OCI-LY1 (cell line): ENCODE results near the gene C11orf52.

Experiments used
- EZH2 ChIP-seq: fragments of 200-600 bp; sonication (generic), shearing (Covaris generic); IDR thresholded peaks from 2 replicates; pipeline ENCODE4 v1.8.0; 2017; ENCODE audit warnings: borderline replicate concordance, mixed run types, mild to moderate bottlenecking, antibody characterized with exemption, low read length, moderate library complexity, mixed read lengths
- TF ChIP-seq, protein P1 (sequence below): fragments of 200-600 bp; sonication (generic), shearing (Covaris generic); IDR thresholded peaks from 2 replicates; pipeline ENCODE4 v1.5.1; 2017; ENCODE audit warnings: mild to moderate bottlenecking, antibody characterized with exemption, low read length, moderate library complexity, mixed read lengths

DNA sequence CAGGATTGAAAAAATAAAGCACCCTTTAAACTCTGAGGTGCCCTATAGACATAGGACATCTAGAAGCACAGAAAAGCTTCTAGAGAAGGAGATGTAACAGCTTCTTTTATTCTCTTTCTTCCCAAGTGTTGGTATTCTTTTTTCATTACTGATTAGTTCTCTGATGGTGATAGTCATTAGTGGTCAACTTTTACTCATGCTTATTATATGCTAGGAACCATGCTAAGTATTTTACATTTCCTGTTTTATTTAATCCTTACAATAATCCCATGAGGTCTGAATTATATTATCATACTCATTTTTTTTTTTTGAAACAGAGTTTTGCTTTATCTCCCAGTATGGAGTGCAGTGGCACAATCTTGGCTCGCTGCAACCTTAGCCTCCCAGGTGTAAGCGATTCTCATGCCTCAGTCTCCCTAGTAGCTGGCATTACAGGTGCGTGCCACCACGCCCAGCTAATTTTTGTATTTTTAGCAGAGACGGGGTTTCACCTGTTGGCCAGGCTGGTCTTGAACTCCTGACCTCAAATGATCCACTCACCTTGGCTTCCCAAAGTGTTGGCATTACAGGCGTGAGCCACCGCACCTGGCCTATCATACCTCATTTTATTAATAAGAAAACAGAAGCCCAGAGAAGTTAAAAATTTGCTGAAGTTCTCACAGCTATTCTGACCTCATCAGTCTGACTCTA is 3.0 kb downstream of the C11orf52 start:
- TF ChIP-seq, protein P1, sequence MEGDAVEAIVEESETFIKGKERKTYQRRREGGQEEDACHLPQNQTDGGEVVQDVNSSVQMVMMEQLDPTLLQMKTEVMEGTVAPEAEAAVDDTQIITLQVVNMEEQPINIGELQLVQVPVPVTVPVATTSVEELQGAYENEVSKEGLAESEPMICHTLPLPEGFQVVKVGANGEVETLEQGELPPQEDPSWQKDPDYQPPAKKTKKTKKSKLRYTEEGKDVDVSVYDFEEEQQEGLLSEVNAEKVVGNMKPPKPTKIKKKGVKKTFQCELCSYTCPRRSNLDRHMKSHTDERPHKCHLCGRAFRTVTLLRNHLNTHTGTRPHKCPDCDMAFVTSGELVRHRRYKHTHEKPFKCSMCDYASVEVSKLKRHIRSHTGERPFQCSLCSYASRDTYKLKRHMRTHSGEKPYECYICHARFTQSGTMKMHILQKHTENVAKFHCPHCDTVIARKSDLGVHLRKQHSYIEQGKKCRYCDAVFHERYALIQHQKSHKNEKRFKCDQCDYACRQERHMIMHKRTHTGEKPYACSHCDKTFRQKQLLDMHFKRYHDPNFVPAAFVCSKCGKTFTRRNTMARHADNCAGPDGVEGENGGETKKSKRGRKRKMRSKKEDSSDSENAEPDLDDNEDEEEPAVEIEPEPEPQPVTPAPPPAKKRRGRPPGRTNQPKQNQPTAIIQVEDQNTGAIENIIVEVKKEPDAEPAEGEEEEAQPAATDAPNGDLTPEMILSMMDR: no peak
- no peak for TF ChIP-seq EZH2
